GM12878 (cell line): Measurements from ENCODE around the gene NCAPH2. TPM values are rescaled to one million over a fixed set of nuclear protein-coding genes. Genes with fewer than 3 reads are reported as not detected.
"Not testable (repeated sequence)": the region's sequence is repeated elsewhere in the genome, so short reads cannot be mapped to it uniquely, and the experiment has no call there.

Experiments
- ATAC-seq: fragments of 200-7000 bp; cut with Tn5 transposase; 3 replicates; pipeline ENCODE4 v1.9.1; 2020; ENCODE audit warnings: mild to moderate bottlenecking, moderate library complexity
- BruUV-seq: library from RNA; stranded (reverse); fragments of 400-500 nt; replicated peaks from 2 replicates; lab custom pipeline; 2021; lab: Mats Ljungman, UMichigan
- CTCF ChIA-PET: fragments of 300-600 bp; sonication (Branson Sonifier 250); formaldehyde crosslinking; extraction: SDS; loops from one replicate; lab custom pipeline; 2021; ENCODE audit warnings: inconsistent platforms; lab: Yijun Ruan, JAX
- POLR2A ChIA-PET: fragments of 350-600 bp; formaldehyde crosslinking; extraction: SDS; loops from one replicate; lab custom pipeline; 2021; ENCODE audit warnings: inconsistent platforms; lab: Charles Lee
- RAD21 ChIA-PET: fragments of 300-600 bp; sonication (Branson Sonifier 250); formaldehyde crosslinking; loops from one replicate; lab custom pipeline; 2023; ENCODE audit warnings: antibody characterized with exemption; ENCODE audit not compliant: unreplicated experiment; lab: Charles Lee
- SMC1A ChIA-PET: fragments of 300-600 bp; sonication (Branson Sonifier 250); formaldehyde crosslinking; loops from one replicate; lab custom pipeline; 2023; ENCODE audit not compliant: unreplicated experiment, uncharacterized antibody; lab: Charles Lee
- DNase-seq: peaks from one replicate; pipeline ENCODE4 v3.0.0-alpha.2; 2011; ENCODE audit warnings: low read depth, low spot score
- FAIRE-seq: peaks from 3 replicates; lab custom pipeline; 2011; peaks lifted over from hg19 to GRCh38; lab: Jason Lieb, UNC
- H2AFZ ChIP-seq: 2 replicates; pipeline ENCODE4 v1.6.0; 2011; ENCODE audit warnings: low read depth, low read length, control low read depth; ENCODE audit not compliant: control insufficient read depth
- H3K27ac ChIP-seq: 2 replicates; pipeline ENCODE4 v1.5.1; 2011; ENCODE audit warnings: control low read depth; ENCODE audit not compliant: control insufficient read depth, insufficient read depth
- H3K27me3 ChIP-seq, 2 experiments: replicated peaks in 1 of 2; 2 replicates each; pipeline versions ENCODE4 v1.6.0 to v1.6.1; 2011; ENCODE audit warnings: low read length in 1 of 2; ENCODE audit not compliant: control insufficient read depth in 2 of 2, insufficient read depth in 2 of 2
- H3K36me3 ChIP-seq, 2 experiments: 2 replicates each; pipeline ENCODE4 v1.5.1; 2011; ENCODE audit warnings: low read length in 1 of 2; ENCODE audit not compliant: control insufficient read depth in 2 of 2, insufficient read depth in 2 of 2
- H3K4me1 ChIP-seq: 2 replicates; pipeline ENCODE4 v1.6.1; 2011; ENCODE audit warnings: mild to moderate bottlenecking, low read length, moderate library complexity, mixed read lengths; ENCODE audit not compliant: control insufficient read depth, insufficient read depth
- H3K4me2 ChIP-seq: 2 replicates; pipeline ENCODE4 v1.6.0; 2011; ENCODE audit warnings: control low read depth; ENCODE audit not compliant: control insufficient read depth, insufficient read depth
- H3K4me3 ChIP-seq: fragments of 200-600 bp; sonication (generic); 2 replicates; pipeline ENCODE4 v1.5.1; 2016
- H3K79me2 ChIP-seq: 2 replicates; pipeline ENCODE4 v1.6.0; 2011; ENCODE audit warnings: low read length; ENCODE audit not compliant: control insufficient read depth, insufficient read depth
- H3K9ac ChIP-seq: 2 replicates; pipeline ENCODE4 v1.8.0; 2011; ENCODE audit warnings: low read length, control low read depth, mixed read lengths; ENCODE audit not compliant: control insufficient read depth, insufficient read depth
- H3K9me3 ChIP-seq: replicated peaks from 3 replicates; pipeline ENCODE4 v1.5.1; 2011; ENCODE audit warnings: mild to moderate bottlenecking, low read length; ENCODE audit not compliant: control insufficient read depth, insufficient read depth
- H4K20me1 ChIP-seq: 2 replicates; pipeline ENCODE4 v1.6.0; 2011; ENCODE audit not compliant: control insufficient read depth, insufficient read depth
- BACH1 ChIP-seq: fragments of 450-650 bp; IDR thresholded peaks from 2 replicates; pipeline ENCODE4 v1.6.1; 2017; ENCODE audit warnings: mild to moderate bottlenecking, borderline replicate concordance
- BCL11A ChIP-seq: IDR thresholded peaks from 2 replicates; pipeline ENCODE4 v1.6.1; 2011; ENCODE audit warnings: low read depth, low read length
- BCLAF1 ChIP-seq: fragments of 450-650 bp; IDR thresholded peaks from 2 replicates; pipeline ENCODE4 v1.6.1; 2017; ENCODE audit warnings: antibody characterized with exemption, mild to moderate bottlenecking, moderate library complexity
- EED ChIP-seq: sonication (generic); IDR thresholded peaks from 2 replicates; pipeline ENCODE4 v1.6.1; 2016; ENCODE audit warnings: antibody characterized with exemption, low read depth
- FOXM1 ChIP-seq: IDR thresholded peaks from 2 replicates; pipeline ENCODE4 v1.6.1; 2012; ENCODE audit warnings: low read depth, mild to moderate bottlenecking, inconsistent platforms, low read length, moderate library complexity
- HCFC1 ChIP-seq: fragments of 150-350 bp; IDR thresholded peaks from 2 replicates; pipeline ENCODE4 v1.6.1; 2014; ENCODE audit warnings: low read length
- HDGF ChIP-seq: fragments of 450-650 bp; IDR thresholded peaks from 2 replicates; pipeline ENCODE4 v1.6.1; 2016; ENCODE audit warnings: antibody characterized with exemption
- JUNB ChIP-seq: IDR thresholded peaks from 2 replicates; pipeline ENCODE4 v1.6.1; 2016; ENCODE audit warnings: antibody characterized with exemption, mild to moderate bottlenecking
- MYB ChIP-seq: fragments of 150-350 bp; IDR thresholded peaks from 2 replicates; pipeline ENCODE4 v1.6.1; 2014; ENCODE audit warnings: mild to moderate bottlenecking, low read depth, low read length, borderline replicate concordance
- POLR2AphosphoS5 ChIP-seq: IDR thresholded peaks from 2 replicates; pipeline ENCODE4 v1.6.1; 2011; ENCODE audit warnings: mild to moderate bottlenecking, low read length, inconsistent platforms
- RFX5 ChIP-seq: IDR thresholded peaks from 2 replicates; pipeline ENCODE4 v1.6.1; 2011; ENCODE audit warnings: low read depth, low read length, improper control_type of control experiment
- SMAD1 ChIP-seq: fragments of 450-650 bp; IDR thresholded peaks from 2 replicates; pipeline ENCODE4 v1.6.1; 2018; ENCODE audit warnings: mild to moderate bottlenecking, low read depth; ENCODE audit not compliant: partially characterized antibody
- ZNF687 ChIP-seq: fragments of 450-650 bp; IDR thresholded peaks from 2 replicates; pipeline ENCODE4 v1.6.1; 2017; ENCODE audit warnings: mild to moderate bottlenecking, moderate library complexity
- WGBS: methylation state at CpG from one replicate; pipeline ENCODE4 v1.1.6; 2016; ENCODE audit warnings: low lambda C conversion rate; ENCODE audit not compliant: insufficient replicate concordance, insufficient coverage; ENCODE audit errors: missing lambda C conversion rate; 5-methylcytosine and 5-hydroxymethylcytosine counted together
- in situ Hi-C: fragments of 300-500 bp; cut with MboI; formaldehyde crosslinking; loops from 9 replicates; pipeline ENCODE4 v1.14.3; 2018; ENCODE audit warnings: mixed read lengths
- intact Hi-C: fragments of 100-400 bp; cut with micrococcal nuclease; formaldehyde crosslinking; loops from one replicate; pipeline ENCODE4 v1.14.2; 2022; ENCODE audit not compliant: unreplicated experiment
- polyA plus RNA-seq, 11 experiments: library from polyadenylated mRNA; depleted of rRNA in 4 of 11; unstranded in 6 of 11; stranded (reverse) in 5 of 11; fragments of >200 nt; fragmentation: Nextera tagmentation in 4 of 11; fragmentation: Illumina TruSeq in 1 of 11; extraction: Ambion mirVana in 4 of 11; extraction: Trizol in 1 of 11; gene quantifications; 1 replicate in 1 of 11; 2 replicates in 10 of 11; pipeline versions ENCODE4 v1.2.1 to v1.2.3, GENCODE V29; 2011 to 2016; ENCODE audit warnings: inconsistent platforms in 2 of 11, missing spikeins in 2 of 11, low read depth in 1 of 11
- total RNA-seq, 4 experiments: library from RNA; depleted of rRNA in 3 of 4; stranded (reverse); fragments of >200 nt in 3 of 4; fragmentation: Illumina TruSeq in 1 of 4; extraction: Trizol in 1 of 4; gene quantifications; 2 replicates each; pipeline versions ENCODE4 v1.2.1 to v1.2.3, GENCODE V29; 2013 to 2021
- TF ChIP-seq, protein P1 (sequence below): fragments of 450-650 bp; IDR thresholded peaks from 2 replicates; pipeline ENCODE4 v1.6.1; 2016; ENCODE audit warnings: mild to moderate bottlenecking

NCAPH2 gene
- total and polyA plus RNA-seq, 10 of the 15 experiments (the other 5 are each of a cell fraction or from before 2014, with no cell fraction given), result 5.0 to 110 (median 59.9) TPM

GRCh38 chr22:50540381-50540780 lies 32.4 kb downstream of the NCAPH2 start (continued):
- TF ChIP-seq BCLAF1, result no peak
- TF ChIP-seq FOXM1, result no peak
- no peak for TF ChIP-seq MYB
- no peak for TF ChIP-seq RFX5

GRCh38 chr22:50541667-50542026 lies 33.6 kb downstream of the NCAPH2 start:
- in situ Hi-C loops, BruUV-seq, H3K27me3 ChIP-seq, H3K36me3 ChIP-seq, DNase-seq: not testable (repeated sequence)
- intact Hi-C loops, result loop anchor here (1.0 to 5.0 kb wide), 2 partner anchors 21 to 81 kb away; partner anchors contain the start of gene SYCE3
- SMC1A ChIA-PET, result interaction anchor here (3.0 to 3.7 kb wide), 2 partner anchors 10 to 14 kb away, joined by 18 to 58 read pairs; partner anchors contain the start of genes SCO2 and TYMP
- Histone ChIP-seq H3K27ac (peak overlapping the region; percentile 100), H3K4me3 (peak overlapping the region; percentile 22; the same call in 1 of the 2 replicates), H3K4me1 (peaks cover 55% of the 10 kb centered on the region)
- TF ChIP-seq JUNB, result peak; percentile 25; the same call in 1 of the 2 replicates
- TF ChIP-seq HDGF, result peak; percentile 65; the same call in 1 of the 2 replicates
- peak; percentile 26; the same call in 1 of the 2 replicates for TF ChIP-seq BCL11A
- TF ChIP-seq BACH1, result 0 out of 2 replicates have a peak, but pooled peaks have one; percentile 39
- TF ChIP-seq, protein P1, sequence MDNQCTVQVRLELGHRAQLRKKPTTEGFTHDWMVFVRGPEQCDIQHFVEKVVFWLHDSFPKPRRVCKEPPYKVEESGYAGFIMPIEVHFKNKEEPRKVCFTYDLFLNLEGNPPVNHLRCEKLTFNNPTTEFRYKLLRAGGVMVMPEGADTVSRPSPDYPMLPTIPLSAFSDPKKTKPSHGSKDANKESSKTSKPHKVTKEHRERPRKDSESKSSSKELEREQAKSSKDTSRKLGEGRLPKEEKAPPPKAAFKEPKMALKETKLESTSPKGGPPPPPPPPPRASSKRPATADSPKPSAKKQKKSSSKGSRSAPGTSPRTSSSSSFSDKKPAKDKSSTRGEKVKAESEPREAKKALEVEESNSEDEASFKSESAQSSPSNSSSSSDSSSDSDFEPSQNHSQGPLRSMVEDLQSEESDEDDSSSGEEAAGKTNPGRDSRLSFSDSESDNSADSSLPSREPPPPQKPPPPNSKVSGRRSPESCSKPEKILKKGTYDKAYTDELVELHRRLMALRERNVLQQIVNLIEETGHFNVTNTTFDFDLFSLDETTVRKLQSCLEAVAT, result peak; percentile 34; the same call in 1 of the 2 replicates
- TF ChIP-seq HCFC1, result 0 out of 2 replicates have a peak, but pooled peaks have one; percentile 16
- TF ChIP-seq SMAD1, result peak; percentile 2
- peak; percentile 43; the same call in 1 of the 2 replicates for TF ChIP-seq EED
- TF ChIP-seq POLR2AphosphoS5, result 0 out of 2 replicates have a peak, but pooled peaks have one; percentile 63
- TF ChIP-seq ZNF687, result peak; percentile 41
- TF ChIP-seq, all 136 proteins: peak for 10; not testable (repeated sequence) for 126
- ATAC-seq (peak; percentile 39), FAIRE-seq (peak; percentile 75)
- not testable (repeated sequence) for H3K9me3 ChIP-seq, H4K20me1 ChIP-seq, H2AFZ ChIP-seq, H3K79me2 ChIP-seq
- Histone ChIP-seq H3K9ac (peak overlapping the region; percentile 97), H3K4me2 (peak overlapping the region; percentile 76)
- ChIA-PET RAD21 (interaction anchor here (1.2 to 6.1 kb wide), 5 partner anchors 8 to 80 kb away, joined by 3 to 106 read pairs (median 8); partner anchors contain the start of genes LMF2, NCAPH2, SCO2 and TYMP), POLR2A (interaction anchor here (1.0 to 10.0 kb wide), 6 partner anchors 9 to 291 kb away, joined by 3 to 232 read pairs (median 6); partner anchors contain the start of genes CHKB, LMF2, NCAPH2 and SCO2), CTCF (interaction anchor here (1.3 to 3.6 kb wide), 6 partner anchors 11 to 80 kb away, joined by 4 to 37 read pairs (median 13); partner anchors contain the start of genes SCO2 and SYCE3)
- 1% methylated on average over 5 of the region's 5 CpGs for WGBS
